HEK293 (cell line): Measurements from ENCODE around the gene PARD6G.

Experiments used
- CTCF ChIA-PET: fragments of 350-600 bp; formaldehyde crosslinking; extraction: SDS; loops from one replicate; lab custom pipeline; 2021; ENCODE audit warnings: antibody characterized with exemption; lab: Yijun Ruan, JAX
- POLR2A ChIA-PET: fragments of 300-600 bp; formaldehyde crosslinking; extraction: SDS; loops from one replicate; lab custom pipeline; 2020; ENCODE audit warnings: antibody characterized with exemption, inconsistent platforms; lab: Yijun Ruan, JAX
- H3K27ac ChIP-seq: fragments of 200-500 bp; sonication (Bioruptor generic); 2 replicates; pipeline ENCODE4 v1.5.1; 2014; ENCODE audit warnings: low read depth, low read length, control low read depth, inconsistent platforms; ENCODE audit errors: extremely low read depth
- H3K36me3 ChIP-seq, 2 experiments: fragments of 200-500 bp in 1 of 2; sonication (Bioruptor generic) in 1 of 2; 1 replicate in 1 of 2; 2 replicates in 1 of 2; pipeline ENCODE4 v1.5.1; 2014 to 2017; ENCODE audit warnings: inconsistent platforms in 2 of 2, low read length in 2 of 2; ENCODE audit not compliant: control insufficient read depth in 2 of 2, insufficient read depth in 1 of 2
- H3K4me1 ChIP-seq: fragments of 200-500 bp; sonication (Bioruptor generic); 2 replicates; pipeline ENCODE4 v1.5.1; 2014; ENCODE audit warnings: mild to moderate bottlenecking, low read length, inconsistent platforms; ENCODE audit not compliant: control insufficient read depth, insufficient read depth
- H3K4me3 ChIP-seq: 2 replicates; pipeline ENCODE4 v1.5.1; 2011; ENCODE audit warnings: low read depth, mild to moderate bottlenecking, control low read depth, low read length, moderate library complexity
- H3K9me3 ChIP-seq: fragments of 200-500 bp; sonication (Bioruptor generic); 2 replicates; pipeline ENCODE4 v1.5.1; 2014; ENCODE audit warnings: low read depth, low read length, inconsistent platforms; ENCODE audit not compliant: control insufficient read depth, insufficient read depth
- KLF1 ChIP-seq: fragments of 450-650 bp; formaldehyde crosslinking; IDR thresholded peaks from 2 replicates; pipeline ENCODE4 v1.5.1; 2016; ENCODE audit warnings: missing biosample characterization, missing genetic modification characterization
- MZF1 ChIP-seq: fragments of 450-650 bp; formaldehyde crosslinking; IDR thresholded peaks from 2 replicates; pipeline ENCODE4 v1.5.1; 2017; ENCODE audit warnings: missing biosample characterization, missing genetic modification characterization, borderline replicate concordance
- PRDM1 ChIP-seq: fragments of 450-650 bp; formaldehyde crosslinking; IDR thresholded peaks from 2 replicates; pipeline ENCODE4; 2016; ENCODE audit warnings: missing biosample characterization, missing genetic modification characterization
- SALL2 ChIP-seq: fragments of 450-650 bp; formaldehyde crosslinking; IDR thresholded peaks from 2 replicates; pipeline ENCODE4 v1.5.0; 2017; ENCODE audit warnings: missing biosample characterization, mild to moderate bottlenecking, missing genetic modification characterization, borderline replicate concordance
- SETDB1 ChIP-seq: IDR thresholded peaks from one replicate; pipeline ENCODE4 v1.6.1; 2017; ENCODE audit warnings: mild to moderate bottlenecking, low read length, moderate library complexity, mixed read lengths; ENCODE audit not compliant: insufficient read length
- SP2 ChIP-seq: fragments of 450-650 bp; formaldehyde crosslinking; IDR thresholded peaks from 2 replicates; pipeline ENCODE4 v1.5.1; 2016; ENCODE audit warnings: missing biosample characterization, missing genetic modification characterization
- TCF7L2 ChIP-seq: IDR thresholded peaks from 2 replicates; pipeline ENCODE4 v1.6.1; 2011; ENCODE audit warnings: low read depth, mild to moderate bottlenecking, inconsistent platforms, low read length, moderate library complexity, borderline replicate concordance
- ZBTB26 ChIP-seq: fragments of 450-650 bp; formaldehyde crosslinking; optimal IDR thresholded peaks from 2 replicates; pipeline ENCODE3; 2016; ENCODE audit warnings: missing biosample characterization, mild to moderate bottlenecking, missing genetic modification characterization
- ZFP37 ChIP-seq: fragments of 450-650 bp; formaldehyde crosslinking; IDR thresholded peaks from 2 replicates; pipeline ENCODE4 v1.5.1; 2016; ENCODE audit warnings: missing biosample characterization, missing genetic modification characterization
- ZNF157 ChIP-seq: fragments of 450-650 bp; formaldehyde crosslinking; IDR thresholded peaks from 2 replicates; pipeline ENCODE4 v1.5.1; 2016; ENCODE audit warnings: missing biosample characterization, missing genetic modification characterization
- ZNF324 ChIP-seq: fragments of 450-650 bp; formaldehyde crosslinking; IDR thresholded peaks from 2 replicates; pipeline ENCODE4 v1.5.1; 2016; ENCODE audit warnings: missing biosample characterization, missing genetic modification characterization
- ZNF341 ChIP-seq: fragments of 450-650 bp; formaldehyde crosslinking; IDR thresholded peaks from 2 replicates; pipeline ENCODE4; 2016; ENCODE audit warnings: low read depth, missing biosample characterization, missing genetic modification characterization
- ZNF501 ChIP-seq: fragments of 450-650 bp; formaldehyde crosslinking; IDR thresholded peaks from 2 replicates; pipeline ENCODE4 v1.5.1; 2016; ENCODE audit warnings: missing biosample characterization, missing genetic modification characterization
- ZNF518A ChIP-seq: fragments of 450-650 bp; formaldehyde crosslinking; conservative IDR thresholded peaks from 2 replicates; pipeline ENCODE4 v1.5.1; 2016; ENCODE audit warnings: low read depth, missing biosample characterization, missing genetic modification characterization
- ZNF692 ChIP-seq: fragments of 450-650 bp; formaldehyde crosslinking; IDR thresholded peaks from 2 replicates; pipeline ENCODE4 v1.5.1; 2016; ENCODE audit warnings: missing biosample characterization, missing genetic modification characterization
- ZSCAN30 ChIP-seq: fragments of 450-650 bp; IDR thresholded peaks from 2 replicates; pipeline ENCODE4 v1.5.1; 2018; ENCODE audit warnings: missing biosample characterization, mild to moderate bottlenecking, missing genetic modification characterization, moderate library complexity

Gene PARD6G

GRCh38 chr18:80108739-80109675 is 138.3 kb downstream of the PARD6G start, which contains the start of gene ADNP2 (continued):
- TF ChIP-seq ZNF518A (tag by site-specific recombination) (peak; percentile 54), ZSCAN30 (tag by site-specific recombination) (0 out of 2 replicates have a peak, but pooled peaks have one; percentile 10), SP2 (peak; percentile 76), PRDM1 (tag by site-specific recombination) (0 out of 2 replicates have a peak, but pooled peaks have one; percentile 10), ZNF157 (tag by site-specific recombination) (no peak), SETDB1 (peak; percentile 34), ZNF501 (peak; percentile 41; the same call in 1 of the 2 replicates), ZBTB26 (peak; percentile 7), ZNF324 (tag by site-specific recombination) (0 out of 2 replicates have a peak, but pooled peaks have one; percentile 74), ZNF692 (tag by site-specific recombination) (peak; percentile 62; the same call in 1 of the 2 replicates)

GRCh38 chr18:80108121-80108536 is 139.2 kb downstream of the PARD6G start:
- no peak overlapping the region for H3K27ac ChIP-seq
- peaks cover 20% of the 10 kb centered on the region for H3K4me1 ChIP-seq
- POLR2A ChIA-PET = interaction anchor here (0.8 to 2.7 kb wide), 4 partner anchors 22 to 120 kb away, joined by 3 to 22 read pairs (median 7); partner anchors contain the start of genes RBFA and TXNL4A
- no peak overlapping the region for H3K4me3 ChIP-seq
- H3K36me3 ChIP-seq = peaks cover 4 to 12% of the 10 kb centered on the region in 2 experiments
- TF ChIP-seq TCF7L2 (no peak), MZF1 (tag by site-specific recombination) (no peak), KLF1 (tag by site-specific recombination) (no peak), SALL2 (tag by site-specific recombination) (no peak), ZFP37 (tag by site-specific recombination) (0 out of 2 replicates have a peak, but pooled peaks have one; percentile 22), ZNF341 (tag by site-specific recombination) (0 out of 2 replicates have a peak, but pooled peaks have one; percentile 12)
- TF ChIP-seq, all 188 proteins: peak for 2
- CTCF ChIA-PET = no interaction called here
- no peaks in the 10 kb centered on the region for H3K9me3 ChIP-seq
